NCI-H1694 treated with DMSO at 0.1 percent for 48 hours (cell line): ENCODE data around the gene ASCL3.
"Not testable (repeated sequence)": the region's sequence is repeated elsewhere in the genome, so short reads cannot be mapped to it uniquely, and the experiment has no call there.

Experiments used
- DNase-seq: peaks from one replicate; lab custom pipeline; 2025; lab: John Stamatoyannopoulos, UW

ASCL3 gene

DNA sequence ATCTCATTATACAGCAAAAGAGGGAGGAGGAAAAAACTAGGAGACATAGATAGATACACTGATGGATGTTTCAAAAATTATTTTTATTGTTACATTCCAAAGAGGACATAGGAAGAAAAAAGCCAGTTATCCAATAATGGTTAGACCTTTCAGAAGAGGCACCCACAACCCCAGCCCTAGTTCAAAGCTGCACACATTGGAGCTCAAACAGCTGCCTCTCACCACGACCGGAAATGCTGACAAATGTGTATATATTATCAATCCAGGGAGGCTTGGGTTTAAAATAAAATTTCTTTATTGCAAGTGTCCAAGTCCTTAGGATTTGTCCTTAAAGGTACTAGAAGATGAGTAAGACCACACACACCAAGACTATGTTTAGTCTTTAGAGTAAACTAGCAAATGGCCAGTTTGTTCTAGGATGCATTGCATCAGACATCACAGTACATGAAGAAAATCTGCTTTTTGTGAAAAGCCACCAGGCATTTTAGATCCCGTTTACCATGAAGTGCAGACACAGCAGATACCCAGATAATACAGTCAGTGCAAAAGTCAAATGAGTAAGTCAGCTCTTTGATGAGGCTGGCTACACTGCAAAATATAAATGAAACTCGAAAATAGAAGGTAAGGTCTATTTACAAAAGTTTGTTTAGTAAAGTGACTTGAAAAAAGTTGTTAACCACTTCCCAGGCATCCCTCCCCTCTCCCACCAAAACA, 4.6 kb upstream of the ASCL3 start:
- no peak for DNase-seq

DNA sequence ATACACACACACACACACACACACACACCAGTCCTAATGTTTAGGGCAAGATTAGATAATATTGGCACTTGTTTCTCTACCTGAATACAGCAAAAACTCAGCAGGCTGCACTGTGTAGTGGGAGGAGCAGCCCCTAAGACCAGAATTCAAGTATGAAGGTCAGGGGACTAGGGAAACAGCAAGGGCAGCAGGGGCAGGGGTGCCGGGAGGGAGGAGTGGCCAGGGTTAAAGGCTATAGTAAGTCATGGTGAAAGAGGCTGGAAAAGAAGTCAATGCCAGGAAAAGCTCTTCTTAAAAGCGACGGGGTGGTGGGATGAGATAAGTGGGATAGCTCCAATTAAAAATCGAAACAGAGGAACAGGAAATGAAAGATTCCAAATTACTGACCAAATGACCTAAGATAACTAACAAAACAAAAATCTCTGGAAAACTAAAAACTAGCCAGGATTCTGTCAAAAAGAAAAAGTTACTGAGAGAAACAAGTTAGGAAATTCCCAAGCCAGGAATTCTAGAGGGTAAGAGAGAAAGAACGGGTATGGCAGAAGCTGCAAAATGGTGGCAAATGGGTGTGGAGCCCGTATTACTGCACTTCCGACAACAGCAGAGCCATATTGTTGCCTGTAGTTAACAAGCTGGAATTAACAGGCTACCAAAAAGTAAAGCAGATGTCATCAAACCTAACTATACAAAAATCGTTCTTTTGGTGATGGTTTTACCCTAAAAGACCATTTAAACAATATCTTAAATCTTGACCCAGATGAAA, 1.3 kb downstream of the ASCL3 start:
- no peak for DNase-seq

GRCh38 chr11:8937659-8938058, 5.2 kb downstream of the ASCL3 start:
- no peak for DNase-seq

GRCh38 chr11:8937159-8937558, 5.7 kb downstream of the ASCL3 start:
- no peak for DNase-seq

GRCh38 chr11:8935789-8936188, 7.0 kb downstream of the ASCL3 start:
- not testable (repeated sequence) for DNase-seq

DNA sequence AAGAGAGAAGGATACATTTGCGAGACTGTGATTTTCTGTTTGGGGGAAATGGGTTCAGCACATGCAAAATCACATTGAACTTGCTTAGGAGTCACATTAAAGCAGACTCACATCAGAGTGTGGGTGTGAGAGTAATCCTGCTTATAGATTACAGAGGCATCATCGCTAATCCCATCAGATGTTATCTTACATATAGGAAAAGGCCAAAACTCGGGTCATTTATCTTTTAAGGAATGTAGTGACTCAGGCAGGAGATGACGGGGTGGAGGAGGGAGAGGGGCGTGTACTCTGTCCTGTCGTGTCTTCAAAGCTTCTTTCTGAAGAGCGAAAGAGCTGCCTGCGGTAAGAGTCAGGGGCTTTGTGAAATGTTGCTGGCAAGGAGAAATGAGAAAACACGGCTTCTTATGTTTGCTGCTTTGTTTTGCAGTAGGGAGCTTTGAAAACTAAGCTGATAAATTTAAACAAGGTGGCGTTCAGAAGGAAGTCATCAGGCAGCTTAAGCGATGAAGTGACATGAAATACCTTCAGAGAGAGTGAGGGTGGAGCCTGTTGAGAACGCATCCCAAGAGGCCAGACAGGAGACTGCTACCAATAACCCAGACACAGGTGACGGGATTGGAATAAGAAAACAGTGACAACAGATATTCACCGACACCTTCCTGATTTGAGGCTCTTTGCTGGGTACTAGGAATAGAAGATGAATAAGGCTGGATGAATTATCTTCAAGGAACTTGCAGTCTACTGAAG, 7.9 kb downstream of the ASCL3 start:
- DNase-seq: no peak

- no peak for DNase-seq
These were observed 8.9 kb downstream of the ASCL3 start for GRCh38 chr11:8933931-8934330.

DNA sequence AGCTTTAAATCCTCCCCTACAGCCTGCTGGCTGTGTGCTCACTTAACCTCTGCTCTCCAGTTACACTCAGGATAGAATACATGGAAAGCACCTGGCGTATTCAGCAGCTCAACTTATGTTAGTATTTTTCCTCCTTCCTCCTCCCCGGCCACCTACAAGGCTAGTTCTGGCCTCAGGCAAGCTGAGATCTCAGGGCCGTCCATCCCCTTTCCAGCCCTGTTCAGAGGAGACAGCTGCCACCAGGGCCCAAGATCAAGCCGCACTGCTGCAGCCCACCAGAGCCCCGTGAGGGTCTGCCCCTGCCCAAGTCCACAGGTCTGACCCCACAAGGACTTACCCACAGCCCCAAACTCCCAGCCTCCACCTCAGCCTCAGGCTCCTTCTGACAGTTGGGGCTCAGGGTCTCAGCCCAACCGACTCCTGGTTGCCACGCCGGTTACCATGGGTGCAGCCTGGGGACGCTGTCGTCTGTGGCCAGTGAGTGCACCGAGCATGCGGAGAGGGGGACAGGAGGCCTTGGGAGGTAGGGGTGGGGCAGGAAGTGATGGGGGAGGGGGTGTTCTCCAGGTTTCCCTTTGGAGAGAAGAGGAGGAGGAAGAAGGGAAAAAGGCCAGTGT, 10.1 kb downstream of the ASCL3 start, which contains the start of gene C11orf16:
Gene C11orf16, minus strand, starts transcription at position 384 of the 617 bp plus-strand sequence. CDS start 639 bp downstream, outside the sequence.
- DNase-seq: no peak

DNA sequence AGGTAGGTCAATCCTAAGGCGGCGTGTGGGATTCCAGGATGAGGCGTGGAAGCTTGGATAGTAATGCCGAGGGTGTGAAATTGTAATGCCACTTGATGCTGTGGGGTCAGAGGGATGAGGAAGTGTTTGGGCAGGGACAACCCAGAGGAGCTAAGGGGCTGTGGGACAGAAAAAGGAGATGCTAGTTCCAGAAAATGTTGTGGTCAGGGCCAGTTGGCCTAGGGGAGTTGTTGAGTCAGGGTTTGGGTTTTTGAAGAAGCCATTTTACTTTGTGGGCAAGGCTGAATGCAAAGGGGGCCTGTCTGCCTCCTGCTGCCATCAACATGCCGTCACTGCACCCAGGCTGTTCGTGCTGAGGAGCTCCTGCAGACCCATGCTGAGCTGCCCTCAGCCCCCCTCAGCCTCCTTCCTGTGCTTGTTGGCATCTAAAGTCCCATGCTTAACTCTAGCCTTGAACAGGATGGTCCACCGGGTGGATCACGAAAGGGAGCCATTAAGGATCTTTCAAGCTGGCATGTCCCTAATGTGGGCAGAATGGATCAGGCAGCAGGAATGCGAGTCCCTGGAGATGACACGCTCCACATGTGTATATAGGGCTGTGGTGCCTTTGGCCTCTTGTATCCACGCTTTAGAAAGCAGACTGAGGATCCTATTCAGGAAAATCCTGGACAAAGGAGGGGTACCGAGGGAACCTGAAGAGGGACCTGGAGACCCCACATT, 12.2 kb downstream of the ASCL3 start:
- no peak for DNase-seq

DNA sequence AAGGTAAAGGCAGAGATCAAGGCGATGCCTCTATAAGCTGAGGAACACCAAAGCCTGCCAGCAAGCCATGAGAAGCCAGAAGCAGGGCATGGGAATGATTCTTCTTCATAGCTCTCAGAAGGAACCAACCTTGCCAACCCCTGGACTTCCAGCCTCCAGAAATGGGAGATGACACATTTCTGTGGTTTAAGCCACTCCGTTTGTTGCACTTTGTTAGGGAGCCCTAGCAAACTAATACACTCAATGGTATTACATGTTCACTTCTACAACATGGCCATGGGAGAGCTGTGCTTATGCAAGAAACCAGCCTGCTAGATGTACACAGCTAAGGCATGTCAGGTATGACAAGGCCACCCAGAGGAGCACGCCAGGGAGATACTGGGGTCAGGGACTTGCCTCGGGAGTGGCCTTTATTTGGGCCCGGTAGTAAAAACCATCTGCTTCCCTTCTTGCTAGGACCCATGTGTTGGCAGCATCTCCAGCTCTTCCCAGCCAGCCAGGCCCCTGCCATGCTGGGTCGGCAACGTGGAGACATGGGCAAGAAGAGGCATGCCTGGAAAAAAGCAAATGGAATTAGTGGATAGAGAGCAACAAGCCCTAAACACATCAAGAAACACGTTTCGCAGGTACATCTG, 13.7 kb downstream of the ASCL3 start:
- DNase-seq: no peak

DNA sequence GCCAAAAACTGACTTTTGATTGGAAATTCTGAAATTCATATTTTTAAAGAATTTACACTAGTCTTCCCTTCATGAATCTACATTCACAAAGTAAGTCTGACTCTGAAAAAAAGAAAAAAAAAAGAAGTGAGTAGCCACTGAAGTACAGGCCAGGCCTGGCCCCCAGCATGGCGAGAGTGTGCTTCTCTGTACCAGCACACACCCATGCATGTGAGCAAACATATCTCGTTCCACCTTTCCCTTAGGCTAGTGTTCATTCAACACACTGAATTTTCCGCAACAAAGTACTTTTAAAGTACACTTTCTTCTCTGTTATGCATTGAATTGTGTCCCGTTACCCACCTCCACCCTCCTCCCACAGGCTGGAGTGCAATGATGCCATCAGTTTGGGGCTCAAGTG, 14.6 kb downstream of the ASCL3 start:
- DNase-seq: no peak

DNA sequence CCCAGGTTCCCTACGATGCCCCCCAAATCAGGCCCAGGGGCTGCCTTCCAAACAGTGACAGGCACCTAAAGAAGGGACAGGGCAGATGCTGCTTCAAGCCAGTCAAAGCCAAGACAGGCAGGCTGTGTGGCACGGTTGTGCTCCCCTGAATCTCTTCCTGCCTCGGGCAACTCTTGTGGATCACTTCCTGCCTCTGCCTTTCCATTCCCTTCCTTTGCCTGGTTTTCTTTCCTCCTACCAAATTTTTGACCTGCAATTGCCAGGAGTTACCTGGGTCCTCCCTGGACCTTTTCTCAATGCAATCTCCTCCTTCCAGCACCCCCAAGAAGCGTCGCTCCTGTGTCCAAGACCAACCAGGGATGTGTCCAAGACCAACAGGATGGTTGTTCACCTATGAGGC, 15.6 kb downstream of the ASCL3 start:
- no peak for DNase-seq

DNA sequence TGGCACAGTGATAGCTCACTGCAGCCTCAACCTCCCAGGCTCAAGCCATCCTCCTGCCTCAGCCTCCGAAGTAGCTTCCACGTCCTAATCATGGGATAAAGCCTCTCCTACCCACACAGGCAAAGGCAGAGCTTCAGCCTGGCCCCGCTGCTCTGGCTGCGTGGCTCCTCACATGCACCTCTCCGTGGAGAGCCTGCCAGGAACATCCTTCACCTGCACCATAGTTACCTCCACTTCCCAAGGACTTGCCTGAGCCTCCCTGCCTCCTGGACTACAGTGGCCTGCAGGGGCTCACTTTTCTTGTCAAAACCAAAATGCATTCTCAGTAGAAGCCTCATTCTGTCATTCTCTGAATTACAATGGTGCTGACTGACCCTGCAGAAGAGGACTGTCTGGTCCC, 16.6 kb downstream of the ASCL3 start:
- DNase-seq: no peak

- no peak for DNase-seq
These were observed 17.1 kb downstream of the ASCL3 start for GRCh38 chr11:8925711-8926110.

GRCh38 chr11:8922691-8923090, 20.1 kb downstream of the ASCL3 start:
- no peak for DNase-seq

DNA sequence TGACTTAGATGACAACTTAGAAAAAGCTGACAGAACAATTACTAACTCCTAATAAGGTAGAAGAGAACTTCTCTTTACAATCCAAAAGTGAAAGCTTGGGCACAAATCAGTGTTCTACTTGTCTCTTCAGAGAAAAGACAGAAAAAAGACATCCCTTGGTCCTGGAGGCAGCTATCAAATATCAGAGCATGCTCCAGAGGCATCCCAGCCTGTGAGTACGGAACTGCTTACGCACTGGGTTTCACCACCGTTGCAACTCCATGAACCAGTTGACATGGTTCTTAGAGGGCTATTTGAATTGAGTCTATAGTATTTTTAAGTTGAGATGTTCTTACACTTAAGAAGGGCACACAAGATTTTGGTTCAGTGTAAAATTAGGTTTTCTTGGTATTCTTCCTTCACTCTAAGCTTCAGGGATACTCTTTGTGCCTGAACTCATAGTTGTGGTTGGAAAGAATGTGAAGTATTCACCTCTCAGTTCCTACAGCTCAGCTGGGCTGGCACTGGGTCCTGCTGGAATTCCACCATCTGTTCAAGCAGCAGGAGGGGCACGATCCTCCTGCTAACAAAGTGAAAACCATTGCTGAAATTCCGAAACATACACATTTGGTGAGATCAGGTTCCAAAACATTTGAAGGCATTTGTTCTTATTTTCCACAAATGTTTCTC, 25.5 kb downstream of the ASCL3 start:
- no peak for DNase-seq

DNA sequence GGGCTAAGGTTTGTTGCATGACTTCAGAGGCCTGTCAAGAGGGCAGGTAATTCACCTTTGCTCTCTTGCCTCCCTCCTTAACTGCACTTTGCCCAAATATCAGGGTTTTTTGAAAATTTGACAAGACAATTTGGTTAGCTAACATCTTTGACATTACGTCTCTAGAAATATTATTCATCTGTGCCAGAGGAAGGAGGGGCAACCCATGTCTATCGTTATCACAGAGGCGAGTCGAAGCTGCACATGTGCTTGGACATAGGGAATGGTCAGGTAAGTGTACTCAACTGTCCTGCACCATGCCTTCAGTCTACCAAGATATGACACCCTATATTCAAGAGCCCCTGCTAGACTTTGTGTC, 28.2 kb downstream of the ASCL3 start:
- DNase-seq: no peak

DNA sequence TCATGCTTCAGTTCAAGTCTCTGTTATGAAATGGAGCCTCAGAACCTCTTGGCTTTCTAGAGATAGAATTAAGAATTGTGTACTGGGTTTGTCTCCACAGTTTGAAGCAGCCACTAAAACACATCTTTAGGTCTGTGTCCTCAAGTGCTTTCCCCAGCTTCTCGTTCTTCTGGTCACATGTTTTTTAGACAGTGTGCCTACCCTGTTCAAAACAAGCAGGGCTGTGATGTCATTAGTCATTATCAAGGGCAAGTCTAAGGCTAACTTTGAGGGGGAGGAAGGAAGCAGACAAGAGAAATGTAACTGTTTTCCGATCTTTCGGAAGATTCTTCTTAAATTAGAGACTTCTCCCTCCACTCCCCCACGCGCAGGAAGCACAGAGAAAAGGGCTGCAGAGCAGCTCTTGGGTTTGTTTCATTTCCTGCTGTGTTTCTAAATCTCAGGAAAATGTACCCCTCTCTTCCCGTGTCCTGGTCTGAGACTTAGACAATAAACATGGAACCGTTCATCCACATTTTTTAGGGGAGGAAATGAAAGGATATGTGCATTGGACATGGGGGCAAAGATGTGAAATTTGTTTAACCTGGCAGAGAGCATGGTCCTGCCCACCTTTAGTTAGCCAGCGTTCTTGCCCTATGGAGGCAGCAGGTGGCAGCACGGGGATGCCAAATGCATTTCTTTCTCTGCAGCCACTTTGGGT, 28.7 kb downstream of the ASCL3 start:
- peak; percentile 16 for DNase-seq

DNA sequence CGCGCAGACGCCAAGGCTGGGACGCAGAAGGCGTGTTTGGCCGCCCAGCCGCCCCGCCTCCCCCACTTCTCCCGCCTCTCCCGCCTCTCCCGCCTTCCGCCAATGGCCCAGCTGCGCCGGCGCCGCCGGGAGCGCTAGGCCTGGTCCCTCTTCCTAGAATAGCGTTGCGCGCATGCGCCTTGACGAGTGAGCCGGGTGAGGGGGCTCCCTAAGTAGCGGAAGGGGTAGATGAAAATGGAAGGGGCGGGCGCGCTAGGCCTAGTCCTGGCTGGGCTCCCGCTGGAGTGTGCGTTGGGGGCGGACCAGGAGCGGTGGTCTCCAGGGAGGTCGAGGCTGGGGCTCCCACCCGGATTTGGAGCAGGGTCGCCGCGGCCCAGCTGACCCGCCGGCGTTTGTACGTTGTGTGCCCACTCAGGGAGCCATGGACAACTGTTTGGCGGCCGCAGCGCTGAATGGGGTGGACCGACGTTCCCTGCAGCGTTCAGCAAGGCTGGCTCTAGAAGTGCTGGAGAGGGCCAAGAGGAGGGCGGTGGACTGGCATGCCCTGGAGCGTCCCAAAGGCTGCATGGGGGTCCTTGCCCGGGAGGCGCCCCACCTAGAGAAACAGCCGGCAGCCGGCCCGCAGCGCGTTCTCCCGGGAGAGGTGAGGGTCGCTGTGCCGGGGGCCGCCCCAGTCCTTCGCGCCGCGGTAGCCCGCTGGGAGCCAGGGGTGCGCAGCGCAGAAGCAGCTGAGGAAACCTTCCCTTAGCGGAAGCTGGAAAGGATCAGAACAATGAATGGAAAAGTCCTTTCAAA, 31.6 kb downstream of the ASCL3 start, which contains the start of gene AKIP1:
Gene AKIP1, plus strand, starts transcription at position 161 of the 795 bp plus-strand sequence. Its CDS starts 261 bp downstream, at position 422.
- DNase-seq: peak; percentile 92
